ENCODE results near the gene TMED4. TPM values are rescaled to one million over a fixed set of nuclear protein-coding genes. Genes with fewer than 3 reads are reported as not detected.

The TMED4 gene
- total RNA-seq, 1 experiment from 2014 or later, result 62.4 TPM

DNA sequence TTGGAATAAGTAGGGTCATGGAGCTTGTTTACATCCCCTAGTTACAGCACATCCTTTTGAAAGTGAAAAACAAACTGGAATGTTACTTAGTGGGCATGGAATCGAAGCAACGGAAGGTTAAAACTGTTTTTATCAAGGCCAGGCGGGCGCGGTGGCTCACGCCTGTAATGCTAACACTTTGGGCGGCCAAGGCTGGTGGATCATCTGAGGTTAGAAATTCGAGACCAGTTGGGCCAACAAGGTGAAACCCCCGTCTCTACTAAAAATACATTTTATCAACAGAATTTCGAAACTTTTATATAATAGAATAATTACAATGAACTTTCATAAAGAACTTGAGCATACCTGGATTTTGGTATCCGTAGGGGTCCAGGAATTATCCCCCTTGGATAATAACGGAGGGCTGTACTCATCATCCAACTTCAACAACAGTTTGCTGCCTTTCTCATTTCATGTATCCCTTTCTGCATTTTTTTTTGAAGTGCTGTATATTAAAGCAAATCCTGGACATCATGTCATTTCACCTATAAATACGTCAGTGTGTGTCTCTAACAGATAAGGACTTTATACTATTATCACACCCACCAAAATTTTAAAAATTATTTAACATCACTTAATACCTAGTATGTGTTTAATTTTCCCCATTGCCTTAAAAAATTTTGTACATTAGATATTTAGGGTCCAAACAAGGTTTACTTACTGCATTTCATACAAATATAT is 1.3 kb upstream of the TMED4 start:
- peaks cover 2% of the 10 kb centered on the region; the same call in 1 of the 2 replicates for H3K79me2 ChIP-seq (ENCODE audit: insufficient read depth, low read length)
- no peak overlapping the region for H3K56ac ChIP-seq (ENCODE audit: insufficient read length, low read depth, low read length)
- H3K79me1 ChIP-seq (ENCODE audit: insufficient read depth, low read depth, low read length, poor library complexity, severe bottlenecking), result no peaks in the 10 kb centered on the region
- H3K9me3 Mint-ChIP-seq, result no peaks in the 10 kb centered on the region
- no peak overlapping the region for H3T11ph ChIP-seq (ENCODE audit: low read length)
- peak overlapping the region in 2 of 3 experiments; percentile 97; a peak in 3 of 7 replicates for H3K27ac Mint-ChIP-seq
- no peak overlapping the region for H2BK20ac ChIP-seq (ENCODE audit: low read depth, low read length, poor library complexity, severe bottlenecking)
- H3K9ac ChIP-seq (ENCODE audit: extremely low read depth, insufficient read length, low read length), result no peak overlapping the region
- H3K23me2 ChIP-seq (ENCODE audit: insufficient read length, low read depth, low read length, poor library complexity, severe bottlenecking), result peaks cover 6% of the 10 kb centered on the region
- H4K20me1 ChIP-seq (ENCODE audit: control insufficient read depth, insufficient read depth, insufficient read length), result no peaks in the 10 kb centered on the region
- peak overlapping the region; percentile 83 to 91 for H3K4me3 Mint-ChIP-seq
- TF ChIP-seq, protein P1, sequence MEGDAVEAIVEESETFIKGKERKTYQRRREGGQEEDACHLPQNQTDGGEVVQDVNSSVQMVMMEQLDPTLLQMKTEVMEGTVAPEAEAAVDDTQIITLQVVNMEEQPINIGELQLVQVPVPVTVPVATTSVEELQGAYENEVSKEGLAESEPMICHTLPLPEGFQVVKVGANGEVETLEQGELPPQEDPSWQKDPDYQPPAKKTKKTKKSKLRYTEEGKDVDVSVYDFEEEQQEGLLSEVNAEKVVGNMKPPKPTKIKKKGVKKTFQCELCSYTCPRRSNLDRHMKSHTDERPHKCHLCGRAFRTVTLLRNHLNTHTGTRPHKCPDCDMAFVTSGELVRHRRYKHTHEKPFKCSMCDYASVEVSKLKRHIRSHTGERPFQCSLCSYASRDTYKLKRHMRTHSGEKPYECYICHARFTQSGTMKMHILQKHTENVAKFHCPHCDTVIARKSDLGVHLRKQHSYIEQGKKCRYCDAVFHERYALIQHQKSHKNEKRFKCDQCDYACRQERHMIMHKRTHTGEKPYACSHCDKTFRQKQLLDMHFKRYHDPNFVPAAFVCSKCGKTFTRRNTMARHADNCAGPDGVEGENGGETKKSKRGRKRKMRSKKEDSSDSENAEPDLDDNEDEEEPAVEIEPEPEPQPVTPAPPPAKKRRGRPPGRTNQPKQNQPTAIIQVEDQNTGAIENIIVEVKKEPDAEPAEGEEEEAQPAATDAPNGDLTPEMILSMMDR (conservative IDR thresholded peaks at IDR 0.05), result no peak
- no peak overlapping the region for H2BK12ac ChIP-seq (ENCODE audit: insufficient read length, low read depth, low read length)
- no peak overlapping the region for H3K18ac ChIP-seq (ENCODE audit: insufficient read length, low read depth, low read length)
- H4K5ac ChIP-seq (ENCODE audit: insufficient read length, low read depth, low read length), result no peak overlapping the region
- no peak overlapping the region for H4K91ac ChIP-seq (ENCODE audit: insufficient read length, low read depth, low read length)
- H2BK5ac ChIP-seq (ENCODE audit: insufficient read length, low read length), result no peak overlapping the region
- peaks cover 9 to 13% of the 10 kb centered on the region in 2 experiments for H3K4me1 Mint-ChIP-seq
- no peaks in the 10 kb centered on the region; the same call in none of the 2 replicates for H3K27me3 Mint-ChIP-seq (ENCODE audit: low read depth)
- peak overlapping the region; percentile 59 for H3K4me2 ChIP-seq (ENCODE audit: insufficient read depth, insufficient read length, low read length)
- no peak overlapping the region for H2BK120ac ChIP-seq (ENCODE audit: low read depth, low read length, poor library complexity, severe bottlenecking)
- no peak overlapping the region for H3K27ac ChIP-seq (ENCODE audit: insufficient read length, low read depth, low read length)
- no peak overlapping the region for H4K8ac ChIP-seq (replicated peaks; ENCODE audit: insufficient read length, low read depth, low read length)
- no peak overlapping the region for H3K14ac ChIP-seq (ENCODE audit: insufficient read depth, low read length)
- no peak overlapping the region for H2AFZ ChIP-seq (ENCODE audit: low read length)
- H3K4me1 ChIP-seq (ENCODE audit: insufficient read depth, low read length), result peaks cover 4% of the 10 kb centered on the region; the same call in 1 of the 2 replicates
- WGBS (ENCODE audit: extremely low coverage, insufficient read length, low lambda C conversion rate), result no CpG with 5 or more reads among the region's 13 CpGs
- no peak for DNase-seq
- no peak overlapping the region for H2AK5ac ChIP-seq (ENCODE audit: insufficient read length, low read length)
- H2BK15ac ChIP-seq (ENCODE audit: low read depth, low read length), result no peak overlapping the region
- no peak overlapping the region for H3K4ac ChIP-seq (ENCODE audit: low read depth, low read length)
- H3K36me3 Mint-ChIP-seq (ENCODE audit: insufficient read depth in 1 of 3, low read depth in 3 of 3), result peaks cover 18 to 26% (median 25%) of the 10 kb centered on the region in 3 experiments; a peak in 6 of 7 replicates
- H3K23ac ChIP-seq (ENCODE audit: insufficient read length, low read depth, low read length), result no peak overlapping the region
- no peaks in the 10 kb centered on the region for H3K9me3 ChIP-seq (ENCODE audit: control insufficient read depth, low read depth, low read length)
- no peaks in the 10 kb centered on the region for H3K27me3 ChIP-seq (ENCODE audit: insufficient read depth, low read length)
